ENCODE data around the gene RPRD2.
"Not testable (repeated sequence)": the region's sequence is repeated elsewhere in the genome, so short reads cannot be mapped to it uniquely, and the experiment has no call there.

Gene RPRD2

GRCh38 chr1:150389650-150390049 lies 25.7 kb downstream of the RPRD2 start:
- no peak for TF ChIP-seq CTCF (IDR thresholded peaks at IDR 0.05; ENCODE audit: low read depth, low read length)
- H3K4me3 ChIP-seq (ENCODE audit: low read depth, low read length), result no peak overlapping the region

- no peak for TF ChIP-seq CTCF (IDR thresholded peaks at IDR 0.05; ENCODE audit: low read depth, low read length)
- H3K4me3 ChIP-seq (ENCODE audit: low read depth, low read length), result no peak overlapping the region
Measured at GRCh38 chr1:150392627-150393026, 28.7 kb downstream of the RPRD2 start.

- not testable (repeated sequence) for H3K4me3 ChIP-seq (ENCODE audit: low read depth, low read length)
Measured at GRCh38 chr1:150395115-150395514, 31.2 kb downstream of the RPRD2 start.

- TF ChIP-seq CTCF (IDR thresholded peaks at IDR 0.05; ENCODE audit: low read depth, low read length), result no peak
- no peak overlapping the region for H3K4me3 ChIP-seq (ENCODE audit: low read depth, low read length)
Measured at GRCh38 chr1:150397392-150398032, 33.6 kb downstream of the RPRD2 start.

- TF ChIP-seq CTCF (IDR thresholded peaks at IDR 0.05; ENCODE audit: low read depth, low read length), result no peak
- H3K4me3 ChIP-seq (ENCODE audit: low read depth, low read length), result no peak overlapping the region
Measured at GRCh38 chr1:150404465-150404864, 40.5 kb downstream of the RPRD2 start.

GRCh38 chr1:150405660-150406059 lies 41.7 kb downstream of the RPRD2 start:
- no peak overlapping the region for H3K4me3 ChIP-seq (ENCODE audit: low read depth, low read length)
- TF ChIP-seq CTCF (IDR thresholded peaks at IDR 0.05; ENCODE audit: low read depth, low read length), result no peak

- TF ChIP-seq CTCF (IDR thresholded peaks at IDR 0.05; ENCODE audit: low read depth, low read length), result no peak
- no peak overlapping the region for H3K4me3 ChIP-seq (ENCODE audit: low read depth, low read length)
Measured at GRCh38 chr1:150406483-150406882, 42.5 kb downstream of the RPRD2 start.

- no peak overlapping the region for H3K4me3 ChIP-seq (ENCODE audit: low read depth, low read length)
- TF ChIP-seq CTCF (IDR thresholded peaks at IDR 0.05; ENCODE audit: low read depth, low read length), result no peak
Measured at GRCh38 chr1:150407330-150407729, 43.4 kb downstream of the RPRD2 start.

Measured in WI38 (cell line).